Activated CD4-positive, alpha-beta T cell treated with anti-CD3 and anti-CD28 coated beads, Interleukin-2, amount 10 ng/mL, durations not matched to agents 7 days and 5 days (primary cell): ENCODE data around the gene FASLG. TPM values are rescaled to one million over a fixed set of nuclear protein-coding genes. Genes with fewer than 3 reads are reported as not detected.
A peak's percentile ranks its signal among the peaks of the same experiment; 100 is the strongest.
"Not testable (repeated sequence)": the region's sequence is repeated elsewhere in the genome, so short reads cannot be mapped to it uniquely, and the experiment has no call there.

Experiments used
- CTCF ChIA-PET: fragments of 350-600 bp; sonication (Branson Sonifier 250); formaldehyde crosslinking; loops from one replicate; lab custom pipeline; 2021; ENCODE audit warnings: antibody characterized with exemption; lab: Charles Lee
- POLR2A ChIA-PET: fragments of 350-600 bp; sonication (Branson Sonifier 250); formaldehyde crosslinking; loops from one replicate; lab custom pipeline; 2021; ENCODE audit warnings: antibody characterized with exemption; lab: Charles Lee
- DNase-seq: peaks from one replicate; pipeline ENCODE4 v3.0.0-alpha.2; 2020
- H3K27ac Mint-ChIP-seq: one replicate; pipeline ENCODE4 v1.8.0; 2021; ENCODE audit warnings: mild to moderate bottlenecking, moderate library complexity, mixed read lengths
- H3K27me3 Mint-ChIP-seq: one replicate; pipeline ENCODE4 v1.8.0; 2021; ENCODE audit warnings: mixed read lengths
- H3K36me3 Mint-ChIP-seq: one replicate; pipeline ENCODE4 v1.8.0; 2021; ENCODE audit warnings: low read depth, mixed read lengths
- H3K4me1 Mint-ChIP-seq: one replicate; pipeline ENCODE4 v1.8.0; 2021; ENCODE audit warnings: mixed read lengths
- H3K4me3 Mint-ChIP-seq: one replicate; pipeline ENCODE4 v1.8.0; 2021; ENCODE audit warnings: mild to moderate bottlenecking, moderate library complexity, mixed read lengths
- H3K9me3 Mint-ChIP-seq: one replicate; pipeline ENCODE4 v1.8.0; 2021; ENCODE audit warnings: mixed read lengths
- total RNA-seq, 2 experiments: library from RNA; stranded (reverse); gene quantifications; one replicate each; pipeline ENCODE4 v1.2.3, GENCODE V29; 2021

The FASLG gene
- total RNA-seq, 2 experiments from 2014 or later: 1.4 to 1.6 TPM

DNA sequence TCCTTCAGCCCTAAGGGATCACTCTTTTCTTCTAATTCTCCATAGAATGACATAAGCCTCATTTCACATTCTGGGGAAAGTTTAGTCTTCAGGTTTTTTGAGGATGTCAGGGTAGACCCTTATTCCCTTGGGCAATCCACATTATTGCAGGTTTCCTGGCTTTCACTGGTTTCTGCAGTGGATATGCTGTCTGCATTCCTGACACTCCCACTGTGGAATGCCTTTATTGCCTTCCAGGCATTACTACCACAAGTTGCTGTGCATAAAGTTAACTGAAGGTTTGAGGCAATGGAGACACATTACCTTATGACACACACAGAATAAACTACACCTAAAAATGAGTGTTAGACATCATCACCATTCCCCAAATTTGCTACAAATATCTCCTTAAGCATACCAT is 12.7 kb downstream of the FASLG start:
- POLR2A ChIA-PET: no interaction called here
- no peak for DNase-seq
- peaks cover 9% of the 10 kb centered on the region for H3K36me3 Mint-ChIP-seq
- peaks cover 2% of the 10 kb centered on the region for H3K9me3 Mint-ChIP-seq
- H3K4me1 Mint-ChIP-seq: peaks cover 68% of the 10 kb centered on the region
- H3K27me3 Mint-ChIP-seq: peaks cover 7% of the 10 kb centered on the region
- CTCF ChIA-PET: interaction anchor here (1.3 kb wide), 1 partner anchor 11 kb away, joined by 3 read pairs; no protein-coding TSS in a partner anchor
- no peak overlapping the region for H3K27ac Mint-ChIP-seq
- H3K4me3 Mint-ChIP-seq: no peak overlapping the region

DNA sequence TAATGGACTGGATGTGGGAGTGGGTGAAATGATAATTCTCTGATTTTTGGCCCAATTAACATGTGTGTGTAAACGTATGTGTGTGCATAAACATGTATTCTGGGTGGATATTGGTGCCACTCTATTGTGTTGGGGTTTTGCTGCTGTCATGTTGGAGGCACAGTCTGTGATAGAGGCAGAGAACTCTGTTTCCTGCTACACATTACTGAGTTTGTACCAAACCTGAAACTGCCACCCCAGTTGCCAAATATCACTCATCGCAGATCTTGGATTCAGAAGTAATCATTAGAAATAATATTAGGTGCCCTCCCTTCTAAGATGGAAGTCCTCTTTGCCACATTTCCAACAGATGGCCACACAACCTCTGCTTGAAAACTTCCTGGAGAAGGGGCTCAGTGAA is 13.8 kb downstream of the FASLG start:
- no peak for DNase-seq
- CTCF ChIA-PET: interaction anchor here (2.0 kb wide), 1 partner anchor 47 kb away, joined by 5 read pairs; no protein-coding TSS in a partner anchor
- Mint-ChIP-seq H3K4me3 (no peak overlapping the region), H3K36me3 (peaks cover 7% of the 10 kb centered on the region), H3K4me1 (peaks cover 74% of the 10 kb centered on the region), H3K9me3 (peaks cover 2% of the 10 kb centered on the region), H3K27me3 (peaks cover 7% of the 10 kb centered on the region), H3K27ac (no peak overlapping the region)
- POLR2A ChIA-PET: no interaction called here

DNA sequence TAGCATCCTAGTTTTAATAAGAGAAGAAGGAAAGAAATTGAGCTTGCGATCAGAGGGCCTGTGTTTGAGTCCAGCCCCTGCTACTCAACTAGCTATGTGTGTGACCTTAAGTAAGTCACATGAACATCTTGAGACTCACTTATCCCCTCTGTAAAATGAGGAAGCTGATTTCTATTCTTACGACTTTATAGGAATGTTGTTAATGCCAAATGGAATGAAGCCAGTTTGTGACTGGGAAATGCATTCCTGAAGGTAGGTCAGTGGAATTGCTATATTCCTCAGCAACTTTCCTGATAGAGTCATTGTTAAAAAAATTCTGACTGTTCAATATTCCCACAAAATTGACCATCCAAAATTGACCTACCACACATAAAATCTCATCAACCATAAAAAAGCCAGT is 14.9 kb downstream of the FASLG start:
- peaks cover 4% of the 10 kb centered on the region for H3K27me3 Mint-ChIP-seq
- H3K9me3 Mint-ChIP-seq: peaks cover 2% of the 10 kb centered on the region
- peaks cover 71% of the 10 kb centered on the region for H3K4me1 Mint-ChIP-seq
- ChIA-PET CTCF (interaction anchor here (2.0 kb wide), 1 partner anchor 46 kb away, joined by 5 read pairs; no protein-coding TSS in a partner anchor), POLR2A (no interaction called here)
- peaks cover 4% of the 10 kb centered on the region for H3K36me3 Mint-ChIP-seq
- no peak overlapping the region for H3K4me3 Mint-ChIP-seq
- no peak for DNase-seq
- H3K27ac Mint-ChIP-seq: no peak overlapping the region

DNA sequence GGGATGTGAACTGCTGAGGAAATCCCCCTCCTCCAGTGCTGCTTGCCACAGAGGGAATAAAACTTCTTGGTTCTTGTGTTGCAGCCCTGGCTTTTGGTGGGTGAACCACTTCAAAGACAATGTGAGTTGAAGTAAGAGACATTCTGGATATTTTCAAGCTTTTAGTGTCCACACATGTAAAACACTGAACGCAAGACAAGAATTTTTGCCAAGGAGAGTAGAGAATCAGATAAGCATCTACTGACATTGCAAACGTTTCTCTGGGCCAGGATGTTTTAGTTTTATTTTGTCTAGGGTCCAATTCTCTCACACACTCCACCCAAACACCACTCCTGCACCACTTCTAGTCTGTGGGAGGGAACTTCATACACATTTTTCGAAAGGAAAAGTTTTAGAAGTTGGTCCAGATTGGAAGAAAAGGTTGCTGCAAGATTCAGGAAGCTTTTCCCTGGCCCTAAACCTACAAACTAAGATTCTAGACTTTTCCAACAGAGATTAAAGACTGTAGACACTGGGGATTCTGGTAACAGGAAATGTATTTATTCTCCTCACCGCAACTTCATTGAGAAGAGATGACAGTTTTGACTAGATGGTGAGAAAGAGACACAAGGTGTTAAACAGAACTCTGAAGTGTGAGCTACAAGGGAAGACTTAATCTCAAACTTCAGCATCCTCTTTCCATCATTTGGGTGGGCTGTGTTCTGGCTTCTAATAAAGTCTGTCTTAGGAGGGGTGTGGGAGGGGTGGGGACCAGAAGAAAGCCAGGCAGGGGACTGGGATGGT is 16.1 kb downstream of the FASLG start:
- Mint-ChIP-seq H3K27ac (peak overlapping the region; percentile 55), H3K4me3 (peak overlapping the region; percentile 16), H3K36me3 (peaks cover 2% of the 10 kb centered on the region), H3K4me1 (peaks cover 68% of the 10 kb centered on the region), H3K27me3 (peaks cover 2% of the 10 kb centered on the region), H3K9me3 (peaks cover 2% of the 10 kb centered on the region)
- DNase-seq: no peak
- ChIA-PET CTCF (interaction anchor here (0.7 to 2.0 kb wide), 6 partner anchors 9 to 65 kb away, joined by 3 to 7 read pairs (median 4); no protein-coding TSS in a partner anchor), POLR2A (no interaction called here)

DNA sequence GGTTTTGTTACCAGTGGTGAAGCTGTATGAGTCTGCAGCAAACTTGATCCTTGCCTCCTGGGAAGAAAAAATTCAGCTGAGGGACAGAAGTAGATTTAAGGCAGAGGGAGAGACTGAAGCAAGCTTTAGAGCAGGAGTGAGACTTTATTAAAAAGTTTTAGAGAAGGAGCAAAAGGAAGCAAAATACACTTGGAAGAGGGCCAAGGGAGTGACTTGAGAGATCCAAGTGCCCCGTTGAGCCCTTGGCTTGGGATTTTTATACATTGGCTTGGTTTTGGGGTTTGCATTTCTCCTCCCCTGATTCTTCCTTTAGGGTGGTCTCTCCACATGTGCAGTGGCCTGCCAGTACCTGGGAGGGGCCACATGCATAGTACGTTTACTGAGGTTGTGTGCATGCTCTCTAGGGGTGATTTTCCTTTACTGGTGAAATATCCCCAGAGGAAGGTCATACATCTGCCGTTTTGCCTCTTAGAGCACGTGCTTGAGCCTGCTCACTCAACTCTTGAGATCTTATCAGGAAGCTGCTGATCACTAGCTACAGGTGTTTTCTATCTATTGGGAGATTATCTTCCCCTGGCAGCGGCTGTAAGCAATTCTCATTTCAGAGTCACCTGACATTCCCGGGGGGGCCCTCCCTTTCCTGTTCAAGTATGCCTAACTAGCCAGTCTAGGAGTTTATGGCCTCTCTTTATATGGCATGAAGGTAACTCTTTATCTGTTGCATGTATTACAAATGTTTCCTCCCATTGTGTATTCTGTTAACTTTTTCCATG is 20.3 kb downstream of the FASLG start:
- POLR2A ChIA-PET: interaction anchor here (0.5 kb wide), 1 partner anchor 57 kb away, joined by 3 read pairs; no protein-coding TSS in a partner anchor
- Mint-ChIP-seq H3K4me1 (peaks cover 34% of the 10 kb centered on the region), H3K36me3 (peaks cover 8% of the 10 kb centered on the region), H3K4me3 (no peak overlapping the region), H3K9me3 (peaks cover 12% of the 10 kb centered on the region), H3K27ac (no peak overlapping the region), H3K27me3 (peaks cover 6% of the 10 kb centered on the region)
- no peak for DNase-seq
- CTCF ChIA-PET: interaction anchor here (1.0 to 1.3 kb wide), 4 partner anchors 13 to 69 kb away, joined by 3 to 4 read pairs (median 4); no protein-coding TSS in a partner anchor

DNA sequence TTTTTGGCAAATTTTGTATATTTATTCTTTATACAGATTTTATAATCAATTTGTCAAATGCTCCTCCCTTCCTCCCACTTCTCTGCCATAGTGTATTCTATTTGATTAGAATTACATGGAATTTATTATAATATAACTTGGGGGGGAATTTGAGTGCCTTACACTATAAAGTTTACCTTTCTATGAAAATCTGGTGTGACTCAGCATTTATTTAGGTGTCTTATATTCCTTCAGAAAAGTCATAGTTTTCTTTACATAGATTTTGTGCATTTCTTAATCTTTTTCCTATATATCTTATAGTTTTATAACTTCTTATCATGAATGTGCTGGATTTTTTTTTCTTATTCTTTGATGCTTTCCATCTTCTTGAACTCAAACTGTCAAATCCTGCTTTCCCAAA is 21.3 kb downstream of the FASLG start:
- Mint-ChIP-seq H3K4me1 (peaks cover 24% of the 10 kb centered on the region), H3K27ac (no peak overlapping the region), H3K9me3 (peaks cover 18% of the 10 kb centered on the region), H3K4me3 (no peak overlapping the region), H3K27me3 (peaks cover 10% of the 10 kb centered on the region), H3K36me3 (peaks cover 13% of the 10 kb centered on the region)
- POLR2A ChIA-PET: no interaction called here
- CTCF ChIA-PET: interaction anchor here (0.8 to 1.3 kb wide), 3 partner anchors 10 to 70 kb away, joined by 3 to 4 read pairs (median 3); no protein-coding TSS in a partner anchor
- DNase-seq: no peak

DNA sequence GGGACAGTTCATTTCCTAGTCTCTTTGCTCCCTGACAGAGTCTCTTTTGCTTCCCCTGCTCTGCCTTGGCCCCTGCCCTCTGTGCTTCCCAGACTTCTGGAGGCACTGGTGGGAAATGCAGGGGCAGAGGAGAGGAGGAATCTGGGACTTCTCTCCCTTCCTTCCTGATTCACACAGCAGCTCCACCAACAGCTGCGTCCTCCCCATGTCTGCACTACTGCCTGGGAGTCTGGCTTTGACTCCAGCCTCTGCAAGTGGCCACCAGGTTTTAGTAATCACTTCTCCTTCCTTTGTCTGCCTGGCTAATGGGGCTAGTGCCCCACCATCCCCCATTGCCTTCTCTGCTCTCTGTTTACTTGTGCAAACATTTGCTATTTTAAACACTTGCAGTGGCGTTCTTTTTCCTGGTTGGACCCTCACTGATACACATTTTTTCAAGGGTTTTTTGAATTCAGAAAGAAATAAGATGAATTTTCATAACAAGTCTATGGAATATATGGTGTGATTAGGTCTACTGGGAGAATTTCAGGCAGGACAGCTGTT is 21.9 kb downstream of the FASLG start:
- Mint-ChIP-seq H3K27me3 (peaks cover 10% of the 10 kb centered on the region), H3K27ac (no peak overlapping the region), H3K36me3 (peaks cover 13% of the 10 kb centered on the region), H3K4me1 (peaks cover 19% of the 10 kb centered on the region), H3K9me3 (peaks cover 18% of the 10 kb centered on the region), H3K4me3 (no peak overlapping the region)
- ChIA-PET CTCF (interaction anchor here (0.8 kb wide), 1 partner anchor 10 kb away, joined by 4 read pairs; no protein-coding TSS in a partner anchor), POLR2A (no interaction called here)
- DNase-seq: no peak

DNA sequence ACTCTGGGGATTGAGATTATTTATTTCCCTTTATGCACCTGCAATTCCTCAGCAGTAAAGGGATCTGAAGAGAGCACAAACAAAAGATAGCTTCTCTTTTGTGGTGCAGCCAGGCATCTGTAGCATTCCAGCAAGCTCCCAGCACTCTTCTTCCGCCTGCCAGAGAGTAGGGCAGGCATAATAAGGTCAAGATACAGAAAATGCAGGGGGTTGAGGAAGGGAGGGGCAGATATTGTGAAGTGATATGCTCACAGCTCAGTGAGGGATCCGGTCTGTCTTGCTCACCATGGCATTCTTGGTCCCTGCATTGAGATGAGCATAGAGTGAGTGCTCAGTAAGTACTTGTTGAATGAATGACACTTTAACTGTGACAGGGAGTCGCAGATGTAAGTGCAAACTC is 23.9 kb downstream of the FASLG start:
- Mint-ChIP-seq H3K27ac (no peak overlapping the region), H3K36me3 (peaks cover 13% of the 10 kb centered on the region), H3K9me3 (peaks cover 18% of the 10 kb centered on the region), H3K4me1 (peaks cover 7% of the 10 kb centered on the region), H3K4me3 (no peak overlapping the region), H3K27me3 (peaks cover 10% of the 10 kb centered on the region)
- DNase-seq: no peak
- CTCF ChIA-PET: interaction anchor here (1.1 kb wide), 1 partner anchor 37 kb away, joined by 3 read pairs; no protein-coding TSS in a partner anchor
- POLR2A ChIA-PET: no interaction called here

DNA sequence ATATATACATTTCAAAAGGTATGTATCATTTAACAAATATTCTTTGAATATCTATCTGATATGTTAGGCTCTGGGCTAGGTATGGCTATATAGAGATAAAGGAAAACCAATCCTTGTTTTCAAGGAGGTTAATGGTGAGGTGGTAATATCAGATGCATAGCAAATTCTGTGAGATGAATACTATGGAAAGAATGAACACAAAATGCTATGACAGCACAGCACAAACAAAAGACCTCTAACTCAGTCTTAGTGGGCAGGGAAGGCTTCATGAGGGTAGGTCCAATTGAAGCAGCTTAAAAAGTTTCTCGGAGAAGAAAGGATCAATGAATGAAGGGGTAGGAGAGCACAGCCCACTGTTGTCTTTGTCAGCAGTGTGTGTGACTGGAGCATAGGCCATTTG is 27.2 kb downstream of the FASLG start:
- CTCF ChIA-PET: interaction anchor here (0.7 to 1.3 kb wide), 5 partner anchors 11 to 509 kb away, joined by 3 to 7 read pairs (median 3); no protein-coding TSS in a partner anchor
- Mint-ChIP-seq H3K9me3 (peaks cover 22% of the 10 kb centered on the region), H3K36me3 (peaks cover 20% of the 10 kb centered on the region), H3K4me3 (no peak overlapping the region), H3K27ac (no peak overlapping the region), H3K4me1 (no peaks in the 10 kb centered on the region), H3K27me3 (peaks cover 11% of the 10 kb centered on the region)
- POLR2A ChIA-PET: no interaction called here
- DNase-seq: no peak

DNA sequence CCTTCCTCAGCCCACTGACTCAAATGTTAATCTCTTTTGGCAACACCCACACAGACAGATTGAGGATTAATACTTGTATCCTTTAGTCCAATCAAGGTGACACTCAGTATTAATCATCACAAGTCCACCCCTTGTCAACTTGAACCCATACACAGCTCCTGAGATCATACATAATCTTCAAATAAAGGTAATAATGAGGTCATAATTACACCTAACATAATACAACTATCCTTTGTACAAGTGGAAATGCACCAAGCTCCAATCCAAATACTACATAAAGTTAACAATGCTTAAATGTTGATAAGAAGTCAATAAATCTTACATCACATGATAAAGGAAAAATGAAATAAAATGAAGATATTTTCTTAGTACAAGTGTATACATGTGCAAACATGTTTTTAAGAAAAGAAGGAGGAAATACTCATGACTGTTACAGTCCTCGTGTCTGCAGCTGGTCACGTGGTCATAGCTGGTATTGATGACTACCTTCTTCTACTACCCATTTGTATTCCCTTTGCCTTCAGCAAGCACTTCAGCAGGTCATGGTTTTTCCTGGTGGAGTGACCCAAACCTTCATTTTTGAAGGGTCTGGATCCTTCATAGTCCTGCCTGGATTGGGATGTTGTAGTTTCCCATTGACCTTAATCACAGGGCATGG is 29.7 kb downstream of the FASLG start:
- H3K27ac Mint-ChIP-seq, POLR2A ChIA-PET, CTCF ChIA-PET: not testable (repeated sequence)

DNA sequence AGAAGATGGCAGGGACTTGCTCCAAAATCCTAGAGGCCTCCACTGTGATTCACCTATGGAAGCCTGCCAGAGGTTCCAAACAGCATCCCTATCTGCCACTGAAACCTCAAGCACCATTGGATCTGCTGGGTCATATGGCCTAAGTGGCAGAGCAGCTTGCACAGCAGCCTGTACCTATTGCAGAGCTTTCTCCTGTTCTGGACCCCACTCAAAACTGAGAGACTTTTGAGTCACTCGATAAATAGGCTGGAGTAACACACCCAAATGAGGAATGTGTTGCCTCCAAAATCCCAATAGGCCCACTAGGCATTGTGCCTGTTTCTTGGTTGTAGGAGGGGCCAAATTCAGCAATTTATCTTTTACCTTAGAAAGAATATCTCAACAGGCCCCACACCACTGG is 32.0 kb downstream of the FASLG start:
- peaks cover 14% of the 10 kb centered on the region for H3K36me3 Mint-ChIP-seq
- H3K9me3 Mint-ChIP-seq: peaks cover 19% of the 10 kb centered on the region
- DNase-seq, H3K4me1 Mint-ChIP-seq, POLR2A ChIA-PET, H3K4me3 Mint-ChIP-seq, CTCF ChIA-PET, H3K27me3 Mint-ChIP-seq, H3K27ac Mint-ChIP-seq: not testable (repeated sequence)

More for the DNA sequence above, 29.7 kb downstream of the FASLG start:
- peaks cover 23% of the 10 kb centered on the region for H3K9me3 Mint-ChIP-seq
- not testable (repeated sequence) for H3K4me3 Mint-ChIP-seq, H3K4me1 Mint-ChIP-seq, H3K27me3 Mint-ChIP-seq, DNase-seq
- H3K36me3 Mint-ChIP-seq: peaks cover 19% of the 10 kb centered on the region

DNA sequence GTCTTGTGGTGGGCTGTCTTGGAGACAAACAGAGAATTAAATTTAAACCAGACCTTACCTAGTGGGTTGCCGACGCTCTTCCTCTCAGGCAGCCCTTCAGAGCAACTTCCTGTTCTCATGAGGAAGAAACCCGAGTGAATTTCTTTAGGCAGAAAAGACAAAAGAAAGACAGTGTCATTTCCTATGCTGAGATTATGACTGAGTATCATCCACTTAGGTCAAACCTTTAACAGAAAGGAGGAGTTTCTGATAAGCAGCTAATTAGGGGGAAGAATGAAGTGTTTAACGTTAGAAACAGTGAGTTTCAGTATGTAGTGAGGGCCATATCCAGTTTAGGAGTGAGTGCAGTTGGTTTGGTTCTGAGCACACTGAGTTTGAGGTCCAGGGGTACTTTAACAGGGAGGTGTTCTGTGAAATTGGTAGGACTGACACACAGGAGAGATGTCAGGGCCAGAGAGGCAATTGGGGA is 38.7 kb downstream of the FASLG start:
- ChIA-PET POLR2A (no interaction called here), CTCF (interaction anchor here (0.8 kb wide), 1 partner anchor 22 kb away, joined by 4 read pairs; no protein-coding TSS in a partner anchor)
- H3K27me3 Mint-ChIP-seq: peaks cover 4% of the 10 kb centered on the region
- H3K4me1 Mint-ChIP-seq: peaks cover 51% of the 10 kb centered on the region
- peaks cover 6% of the 10 kb centered on the region for H3K36me3 Mint-ChIP-seq
- H3K9me3 Mint-ChIP-seq: peaks cover 13% of the 10 kb centered on the region
- DNase-seq: no peak
- H3K27ac Mint-ChIP-seq: peak overlapping the region; percentile 93
- peak overlapping the region; percentile 48 for H3K4me3 Mint-ChIP-seq
